Ovary (tissue), 9 donors: ENCODE results near the gene GRID1. TPM values are rescaled to one million over a fixed set of nuclear protein-coding genes. Genes with fewer than 3 reads are reported as not detected.

Source experiments
- DNase-seq, 5 donors: peaks; one replicate each; pipeline ENCODE4 v3.0.0-alpha.2; 2019 to 2020
- H3K27ac ChIP-seq, 2 donors: fragments of 200-600 bp; one replicate each; pipeline versions ENCODE4 v1.5.1 to v1.8.0; 2019 to 2022
- H3K27me3 ChIP-seq: fragments of 200-600 bp; one replicate; pipeline ENCODE4 v1.8.0; 2022
- H3K36me3 ChIP-seq: fragments of 200-600 bp; sonication (generic); one replicate; pipeline ENCODE4 v1.5.1; 2019
- H3K4me1 ChIP-seq: one replicate; pipeline ENCODE4 v1.8.1; 2013; ENCODE audit warnings: mild to moderate bottlenecking, moderate library complexity; ENCODE audit not compliant: insufficient read depth
- H3K4me3 ChIP-seq: fragments of 200-600 bp; sonication (generic); one replicate; pipeline ENCODE4 v1.5.1; 2017
- H3K9me3 ChIP-seq, 2 donors: fragments of 200-600 bp in 1 of 2; sonication (generic) in 1 of 2; one replicate each; pipeline versions ENCODE4 v1.5.1 to v1.8.1; 2013 to 2019; ENCODE audit warnings: mild to moderate bottlenecking in 1 of 2, moderate library complexity in 1 of 2
- EP300 ChIP-seq: sonication (generic); formaldehyde crosslinking; IDR thresholded peaks from one replicate; pipeline ENCODE4 v1.6.1; 2017; ENCODE audit warnings: antibody characterized with exemption
- POLR2A ChIP-seq: fragments of 450-650 bp; IDR thresholded peaks from one replicate; pipeline ENCODE4 v1.6.1; 2017; ENCODE audit warnings: antibody characterized with exemption, mild to moderate bottlenecking, moderate library complexity
- WGBS, 3 donors: extraction: QIAGEN DNeasy Blood & Tissue Kit in 1 of 3; methylation state at CpG; one replicate each; pipeline versions ENCODE4 v1.1.5 to v1.1.7; 2013 to 2017; 5-methylcytosine and 5-hydroxymethylcytosine counted together
- intact Hi-C, 4 donors: fragments of 100-400 bp; cut with DNase I; formaldehyde crosslinking; loops; one replicate each; pipeline versions ENCODE4 v1.11.0 to v1.15.1; 2022 to 2023
- polyA plus RNA-seq, 2 donors: library from polyadenylated mRNA; stranded (reverse); fragments of 200-250 nt in 1 of 2; fragments of 350-450 nt in 1 of 2; fragmentation: Illumina TruSeq in 1 of 2; extraction: RNeasy Lipid Tissue Mini Kit (QIAGEN cat#74804) in 1 of 2; gene quantifications; one replicate each; pipeline ENCODE4 v1.2.3, GENCODE V29; 2013 to 2014
- total RNA-seq, 7 donors: library from RNA; depleted of rRNA in 2 of 7; stranded (reverse); fragments of >200 nt in 2 of 7; fragmentation: NEBNext Ultra II Directional in 3 of 7; extraction: Animal tissue kit (Norgen Biotek cat#: 25700) in 3 of 7; gene quantifications; one replicate each; pipeline versions ENCODE4 v1.1.0 to v1.2.4, GENCODE V29; 2016 to 2023
- TF ChIP-seq, protein P1 (sequence below), 3 donors: fragments of 450-650 bp in 2 of 3; fragments of 200-600 bp in 1 of 3; IDR thresholded peaks; one replicate each; pipeline versions ENCODE4 v1.5.1 to v1.8.0; 2016 to 2022; ENCODE audit warnings: antibody characterized with exemption in 3 of 3, mild to moderate bottlenecking in 1 of 3
- donor health status: DM: no; HTN: no; CAD: no; lungs with moderate emphysema.
- donor health status: DM: no; HTN: no; CAD: no.
- donor health status: Bipolar disorder and iron deficiency.
- donor health status: DM: yes; HTN: yes; CAD: no.
- donor health status: DM: no; HTN: no; CAD: no.
- donor health status: DM: yes; HTN: yes; CAD: no.

GRID1 gene
- total and polyA plus RNA-seq, 9 donors: 0.57 to 6.2 (median 1.8) TPM

DNA sequence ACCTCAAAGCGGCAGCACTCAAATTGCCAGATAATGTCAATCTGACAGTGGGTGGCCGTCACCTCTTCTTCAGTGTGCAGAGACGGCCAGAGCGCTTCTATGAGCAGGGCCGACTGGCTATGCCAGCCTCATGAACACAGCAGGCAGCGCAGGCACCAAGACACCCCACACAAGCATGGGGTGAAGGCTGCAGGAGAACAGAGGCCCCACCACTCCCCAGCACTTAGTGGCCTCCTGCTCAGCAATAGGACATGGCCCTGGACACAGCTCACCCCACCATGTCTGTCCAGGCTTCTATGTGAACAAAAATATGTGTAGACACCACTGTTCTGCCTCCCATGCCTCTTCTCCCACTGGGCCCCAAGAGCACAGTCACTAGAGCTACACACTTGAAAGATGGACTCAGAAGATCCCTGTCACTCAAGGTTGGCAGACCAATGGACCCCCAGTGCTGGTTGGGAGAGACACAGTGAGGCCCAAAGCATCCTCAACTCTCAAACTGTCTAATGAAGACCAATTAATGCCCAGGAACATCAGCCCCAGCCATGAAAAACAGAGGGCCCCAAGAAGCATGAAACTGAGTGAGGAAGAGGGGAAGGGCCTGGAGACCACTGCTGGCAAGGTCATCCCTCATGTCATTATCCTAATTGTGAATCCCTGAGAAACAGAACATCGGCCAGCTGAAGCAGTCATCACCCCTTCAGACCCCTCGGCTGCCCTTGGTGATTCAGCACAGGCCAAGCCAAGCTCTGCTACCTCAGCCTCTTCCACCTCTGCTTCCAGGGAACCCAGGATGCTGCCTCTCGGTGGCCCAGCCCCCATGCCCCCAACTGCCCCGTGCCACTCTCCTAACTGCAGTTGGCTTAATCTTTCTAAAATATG lies 77.7 kb downstream of the GRID1 start:
- no peak for TF ChIP-seq EP300
- TF ChIP-seq, protein P1, sequence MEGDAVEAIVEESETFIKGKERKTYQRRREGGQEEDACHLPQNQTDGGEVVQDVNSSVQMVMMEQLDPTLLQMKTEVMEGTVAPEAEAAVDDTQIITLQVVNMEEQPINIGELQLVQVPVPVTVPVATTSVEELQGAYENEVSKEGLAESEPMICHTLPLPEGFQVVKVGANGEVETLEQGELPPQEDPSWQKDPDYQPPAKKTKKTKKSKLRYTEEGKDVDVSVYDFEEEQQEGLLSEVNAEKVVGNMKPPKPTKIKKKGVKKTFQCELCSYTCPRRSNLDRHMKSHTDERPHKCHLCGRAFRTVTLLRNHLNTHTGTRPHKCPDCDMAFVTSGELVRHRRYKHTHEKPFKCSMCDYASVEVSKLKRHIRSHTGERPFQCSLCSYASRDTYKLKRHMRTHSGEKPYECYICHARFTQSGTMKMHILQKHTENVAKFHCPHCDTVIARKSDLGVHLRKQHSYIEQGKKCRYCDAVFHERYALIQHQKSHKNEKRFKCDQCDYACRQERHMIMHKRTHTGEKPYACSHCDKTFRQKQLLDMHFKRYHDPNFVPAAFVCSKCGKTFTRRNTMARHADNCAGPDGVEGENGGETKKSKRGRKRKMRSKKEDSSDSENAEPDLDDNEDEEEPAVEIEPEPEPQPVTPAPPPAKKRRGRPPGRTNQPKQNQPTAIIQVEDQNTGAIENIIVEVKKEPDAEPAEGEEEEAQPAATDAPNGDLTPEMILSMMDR (IDR thresholded peaks at IDR 0.05): no peak
- no peak for TF ChIP-seq POLR2A
- H3K27me3 ChIP-seq: no peaks in the 10 kb centered on the region
- no peak overlapping the region for H3K27ac ChIP-seq
- H3K36me3 ChIP-seq: no peaks in the 10 kb centered on the region
- no peaks in the 10 kb centered on the region for H3K4me1 ChIP-seq
- peak in 1 of 5 donors; percentile 3 for DNase-seq
- WGBS, 3 donors: 83 to 88% (median 85%) methylated on average over 10 of the region's 10 CpGs
- intact Hi-C loops: no loop called here
- no peaks in the 10 kb centered on the region for H3K9me3 ChIP-seq
- no peak overlapping the region for H3K4me3 ChIP-seq

DNA sequence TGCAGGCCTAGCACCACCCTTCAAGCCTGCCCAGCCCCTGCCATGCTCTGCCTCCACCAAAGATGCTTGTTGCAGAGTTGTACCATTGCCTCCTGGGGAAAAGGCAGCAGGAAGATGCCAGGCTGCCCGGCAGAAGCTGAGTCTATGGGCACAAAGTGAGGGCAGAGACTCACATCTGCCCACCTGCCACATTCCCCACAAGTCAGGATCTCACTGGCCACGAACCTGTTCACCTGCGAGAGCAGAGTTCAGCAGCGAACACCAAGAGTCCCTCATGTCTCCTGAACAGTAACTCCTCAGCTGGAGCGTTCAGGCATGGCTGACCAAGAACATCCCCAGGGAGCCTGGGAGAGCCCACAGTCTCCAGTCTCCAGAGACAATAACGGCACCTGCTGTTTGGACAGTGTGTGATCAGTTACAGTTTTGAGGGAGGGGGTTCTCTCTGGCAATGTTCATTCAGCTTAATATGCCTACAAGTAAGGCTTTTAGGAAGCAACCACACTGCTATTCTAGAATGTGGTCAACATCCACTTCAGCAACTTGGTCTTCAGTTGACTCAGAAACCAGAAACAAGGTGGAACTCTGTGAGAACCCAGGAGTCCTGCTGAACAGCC lies 78.5 kb downstream of the GRID1 start:
- Histone ChIP-seq H3K27ac (no peak overlapping the region), H3K36me3 (no peaks in the 10 kb centered on the region), H3K4me3 (no peak overlapping the region), H3K4me1 (no peaks in the 10 kb centered on the region), H3K9me3 (no peaks in the 10 kb centered on the region), H3K27me3 (no peaks in the 10 kb centered on the region)
- 72 to 90% (median 73%) methylated on average over 6 of the region's 6 CpGs for WGBS, 3 donors
- TF ChIP-seq POLR2A: no peak
- TF ChIP-seq, protein P1 (IDR thresholded peaks at IDR 0.05): no peak
- TF ChIP-seq EP300: no peak
- intact Hi-C loops: no loop called here
- no peak for DNase-seq

DNA sequence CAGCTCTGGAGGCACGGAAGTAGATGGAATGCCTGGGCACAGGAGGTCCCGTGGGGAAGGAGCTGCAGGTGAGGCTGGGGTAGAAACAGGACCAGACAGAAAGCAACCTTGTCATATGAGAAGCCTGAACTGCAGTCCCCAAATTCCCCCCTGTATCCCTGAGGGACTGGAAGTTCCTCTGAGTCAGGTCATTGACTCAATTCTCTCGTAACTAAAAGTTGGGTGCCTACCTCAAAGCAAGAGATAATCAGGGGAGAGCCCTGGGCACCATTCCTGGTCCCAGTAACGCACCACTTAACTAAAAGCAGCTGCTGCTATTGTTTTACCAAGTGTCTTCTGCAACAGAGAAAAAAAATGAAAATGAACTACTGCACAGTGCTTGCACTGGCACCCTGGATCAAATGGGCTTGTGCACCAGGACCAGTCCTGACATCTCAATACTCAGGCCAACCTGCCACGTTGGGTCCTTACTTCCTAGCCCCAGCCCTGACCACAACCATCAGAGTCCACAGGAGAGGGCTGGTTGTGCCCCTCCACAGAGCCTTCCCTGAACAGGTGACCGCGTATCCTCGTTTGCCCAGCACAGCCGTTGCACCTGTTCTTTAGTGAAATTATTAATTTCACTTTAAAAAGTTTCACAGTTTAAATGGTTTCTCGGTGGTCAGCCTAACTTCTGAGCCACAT lies 79.3 kb downstream of the GRID1 start:
- Histone ChIP-seq H3K4me3 (no peak overlapping the region), H3K27me3 (no peaks in the 10 kb centered on the region), H3K36me3 (no peaks in the 10 kb centered on the region), H3K4me1 (no peaks in the 10 kb centered on the region), H3K27ac (no peak overlapping the region), H3K9me3 (no peaks in the 10 kb centered on the region)
- intact Hi-C loops: no loop called here
- no peak for DNase-seq
- WGBS, 3 donors: 71 to 78% (median 74%) methylated on average over 10 of the region's 10 CpGs
- TF ChIP-seq, protein P1 (IDR thresholded peaks at IDR 0.05): no peak
- TF ChIP-seq POLR2A (no peak), EP300 (no peak)

DNA sequence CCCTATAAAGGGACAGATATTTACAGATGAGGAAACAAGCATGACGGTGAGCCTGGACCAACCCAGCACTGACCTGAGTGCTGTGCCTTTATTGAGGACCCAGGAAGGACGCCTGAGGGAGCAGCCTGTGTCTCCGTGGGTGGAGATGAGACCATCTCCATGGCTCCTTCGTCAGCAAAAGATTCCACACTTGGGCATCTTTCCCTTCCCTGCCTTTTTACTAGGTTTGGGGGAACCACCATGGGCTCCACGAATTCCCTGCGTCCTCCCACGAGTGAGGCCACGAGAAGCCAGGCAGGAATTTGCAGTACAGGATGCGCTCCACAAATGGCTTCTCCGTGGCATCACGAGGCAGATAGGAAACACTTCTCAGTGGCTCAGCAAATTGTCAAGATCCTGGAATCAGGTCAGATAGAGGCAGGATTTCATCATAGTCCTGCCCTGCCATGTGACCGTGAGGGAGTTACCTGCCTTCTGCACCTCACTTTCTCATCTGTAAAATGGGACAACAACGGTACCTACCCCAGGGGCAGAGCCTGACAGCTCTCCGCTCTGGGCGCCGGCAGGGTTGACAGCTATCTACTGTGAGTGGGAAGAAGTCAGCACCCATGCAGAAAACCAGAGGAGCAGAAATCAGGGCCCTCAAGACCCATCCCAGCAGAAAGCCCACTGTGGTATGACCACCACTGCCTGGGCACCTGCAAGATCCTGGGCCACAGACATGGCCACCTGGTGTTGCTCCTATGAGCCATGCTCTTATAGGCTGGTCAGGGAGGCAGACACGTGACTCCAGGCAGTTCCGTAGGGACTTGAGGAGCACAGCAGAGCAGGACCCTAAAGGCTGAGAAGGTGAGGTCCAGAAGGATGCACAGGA lies 80.1 kb downstream of the GRID1 start:
- TF ChIP-seq, protein P1 (IDR thresholded peaks at IDR 0.05): no peak
- no peak for TF ChIP-seq EP300
- DNase-seq: no peak
- intact Hi-C loops: no loop called here

More for the DNA sequence above, 80.1 kb downstream of the GRID1 start:
- H3K4me3 ChIP-seq: no peak overlapping the region
- H3K9me3 ChIP-seq: no peaks in the 10 kb centered on the region
- H3K4me1 ChIP-seq: no peaks in the 10 kb centered on the region
- no peak overlapping the region for H3K27ac ChIP-seq
- no peaks in the 10 kb centered on the region for H3K36me3 ChIP-seq
- H3K27me3 ChIP-seq: no peaks in the 10 kb centered on the region
- 82 to 89% (median 86%) methylated on average over 18 of the region's 18 CpGs for WGBS, 3 donors
